Heart right ventricle (tissue), 16 donors: ENCODE measurements around the gene TGFB1I1. TPM values are rescaled to one million over a fixed set of nuclear protein-coding genes. Genes with fewer than 3 reads are reported as not detected.

Experiments
- ATAC-seq, 8 donors: fragments of 200-7000 bp; cut with Tn5 transposase; one replicate each; pipeline ENCODE4 v1.9.1; 2020; ENCODE audit warnings: mild to moderate bottlenecking in 8 of 8, moderate library complexity in 8 of 8, moderate number of reproducible peaks in 1 of 8
- DNase-seq, 2 donors: peaks; one replicate each; pipeline ENCODE4 v3.0.0-alpha.2; 2020
- H3K27ac ChIP-seq, 10 donors: fragments of 200-600 bp; sonication (generic) in 2 of 10; one replicate each; pipeline versions ENCODE4 v1.5.0 to v1.8.0; 2020 to 2022; ENCODE audit warnings: mild to moderate bottlenecking in 3 of 10
- H3K27me3 ChIP-seq, 7 donors: fragments of 200-600 bp; one replicate each; pipeline ENCODE4 v1.8.0; 2021 to 2022; ENCODE audit warnings: mild to moderate bottlenecking in 2 of 7
- H3K36me3 ChIP-seq, 9 donors: fragments of 200-600 bp; sonication (generic) in 1 of 9; one replicate each; pipeline versions ENCODE4 v1.5.0 to v1.8.0; 2020 to 2022; ENCODE audit warnings: mild to moderate bottlenecking in 2 of 9
- H3K4me1 ChIP-seq, 9 donors: fragments of 200-600 bp; sonication (generic) in 1 of 9; one replicate each; pipeline versions ENCODE4 v1.5.0 to v1.8.0; 2020 to 2022; ENCODE audit warnings: mild to moderate bottlenecking in 4 of 9
- H3K4me3 ChIP-seq, 10 donors: fragments of 200-600 bp; sonication (generic) in 2 of 10; one replicate each; pipeline versions ENCODE4 v1.5.0 to v1.8.0; 2020 to 2022; ENCODE audit warnings: mild to moderate bottlenecking in 7 of 10, moderate library complexity in 2 of 10
- H3K9me3 ChIP-seq, 11 donors: fragments of 200-600 bp in 10 of 11; sonication (generic) in 2 of 11; one replicate each; pipeline versions ENCODE4 v1.5.0 to v1.8.0; 2013 to 2022; ENCODE audit warnings: mild to moderate bottlenecking in 2 of 11, control low read depth in 1 of 11, moderate library complexity in 1 of 11
- WGBS, 2 donors: extraction: QIAGEN DNeasy Blood & Tissue Kit; methylation state at CpG; one replicate each; pipeline ENCODE4 v1.1.7; 2013; ENCODE audit warnings: inconsistent platforms in 1 of 2; 5-methylcytosine and 5-hydroxymethylcytosine counted together
- intact Hi-C, 10 donors: fragments of 100-400 bp; cut with DNase I; formaldehyde crosslinking; loops; one replicate each; pipeline versions ENCODE4 v1.11.1 to v1.14.2; 2022
- polyA plus RNA-seq, 2 donors: library from polyadenylated mRNA; stranded (reverse); fragments of 200-250 nt; gene quantifications; one replicate each; pipeline ENCODE4 v1.2.3, GENCODE V29; 2013
- total RNA-seq, 10 donors: library from RNA; stranded (reverse); fragmentation: NEBNext Ultra II Directional in 3 of 10; extraction: Animal tissue kit (Norgen Biotek cat#: 25700) in 3 of 10; gene quantifications; one replicate each; pipeline versions ENCODE4 v1.2.1 to v1.2.4, GENCODE V29; 2021 to 2023
- TF ChIP-seq, protein P1 (sequence below), 9 donors: fragments of 200-600 bp; sonication (generic) in 2 of 9; IDR thresholded peaks; one replicate each; pipeline versions ENCODE4 v1.5.0 to v1.8.0; 2021 to 2022; ENCODE audit warnings: antibody characterized with exemption in 9 of 9, mild to moderate bottlenecking in 5 of 9, moderate library complexity in 1 of 9
- donor health status: Arrhythmogenic right ventricular cardiomyopathy.
- donor health status: ischemic (EF 13 %, LVEDD 7.1; RV severe dilation, severe dysfunction).
- donor health status: healthy with polysubstance abuse.
- donor health status: DM: no; HTN: yes; CAD: no.
- donor health status: DM: no; HTN: no; CAD: no.
- donor health status: ischemic (EF 25% LVEDD 6.9; RV normal size, moderate dysfunction).
- donor health status: ischemic (EF 25% LVEDD 5.7; RV mildly dilated, moderate dysfunction).
- donor health status: healthy.
- donor health status: DM: yes; HTN: yes; CAD: no.
- donor health status: Ischemic cardiomyopathy.
- donor health status: ischemic (EF 35%, LVEDD 5.7; RV mildly dilated, moderate dysfunction).
- donor health status: nonischemic (EF 11% LVEDD 7.7; RV severe dilation, severe dysfunction).
- donor health status: DM: yes; HTN: yes; CAD: no.
- donor health status: PGD.
- donor health status: ischemic (EF 29% LVEDD 5.4; RV normal size, mild dysfunction).
- donor health status: nonischemic (EF 23%, LVEDD 6.1; RV moderate dilation, normal function).

The TGFB1I1 gene
- total and polyA plus RNA-seq, 12 donors = 11.3 to 43.0 (median 18.1) TPM

DNA sequence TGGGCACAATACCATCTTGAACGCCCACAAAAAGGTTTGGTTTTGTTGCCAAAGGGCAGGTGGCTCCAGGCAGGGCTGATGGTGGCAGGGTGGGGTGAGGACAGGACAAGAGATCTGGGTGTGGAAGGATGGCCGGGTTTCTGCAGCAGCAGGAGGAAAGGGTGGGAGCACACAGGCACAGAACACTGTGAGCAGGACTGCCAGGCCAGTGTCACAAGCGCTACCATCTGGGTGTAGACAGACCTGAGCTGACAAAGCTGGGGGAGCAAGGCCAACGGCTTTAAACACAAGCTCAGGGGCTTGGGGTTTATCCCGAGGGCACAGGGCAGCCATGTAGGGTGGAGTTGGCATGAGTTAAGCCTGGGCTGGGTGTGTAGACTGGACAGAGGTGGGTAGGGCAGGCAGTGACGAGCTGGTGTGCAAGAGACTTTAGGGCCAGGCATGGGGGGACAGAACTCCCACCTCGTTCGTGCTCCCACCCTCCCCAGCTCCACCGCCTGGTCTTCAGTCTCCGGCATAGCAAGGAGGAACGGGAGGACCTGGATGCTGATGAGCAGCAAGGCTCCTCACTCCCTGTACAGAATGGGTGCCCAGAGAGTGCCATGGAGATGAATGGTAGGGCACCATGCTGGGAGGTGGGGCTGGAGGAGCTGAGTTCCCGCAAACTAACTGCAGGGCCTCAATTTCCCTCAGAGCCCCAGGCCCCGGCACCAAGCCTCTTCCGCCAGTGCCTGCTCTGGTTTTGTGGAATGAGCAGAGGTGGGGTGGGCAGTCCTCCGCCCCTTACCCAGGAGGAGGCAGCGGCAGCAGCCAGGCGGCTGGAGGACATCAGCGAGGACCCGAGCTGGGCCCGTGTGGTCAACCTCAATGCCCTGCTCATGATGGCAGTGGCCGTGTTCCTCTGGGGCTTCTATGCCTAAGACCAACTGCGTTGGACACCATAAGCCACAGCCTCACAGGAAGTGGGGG, 17.9 kb downstream of the TGFB1I1 start:
- TF ChIP-seq, protein P1, sequence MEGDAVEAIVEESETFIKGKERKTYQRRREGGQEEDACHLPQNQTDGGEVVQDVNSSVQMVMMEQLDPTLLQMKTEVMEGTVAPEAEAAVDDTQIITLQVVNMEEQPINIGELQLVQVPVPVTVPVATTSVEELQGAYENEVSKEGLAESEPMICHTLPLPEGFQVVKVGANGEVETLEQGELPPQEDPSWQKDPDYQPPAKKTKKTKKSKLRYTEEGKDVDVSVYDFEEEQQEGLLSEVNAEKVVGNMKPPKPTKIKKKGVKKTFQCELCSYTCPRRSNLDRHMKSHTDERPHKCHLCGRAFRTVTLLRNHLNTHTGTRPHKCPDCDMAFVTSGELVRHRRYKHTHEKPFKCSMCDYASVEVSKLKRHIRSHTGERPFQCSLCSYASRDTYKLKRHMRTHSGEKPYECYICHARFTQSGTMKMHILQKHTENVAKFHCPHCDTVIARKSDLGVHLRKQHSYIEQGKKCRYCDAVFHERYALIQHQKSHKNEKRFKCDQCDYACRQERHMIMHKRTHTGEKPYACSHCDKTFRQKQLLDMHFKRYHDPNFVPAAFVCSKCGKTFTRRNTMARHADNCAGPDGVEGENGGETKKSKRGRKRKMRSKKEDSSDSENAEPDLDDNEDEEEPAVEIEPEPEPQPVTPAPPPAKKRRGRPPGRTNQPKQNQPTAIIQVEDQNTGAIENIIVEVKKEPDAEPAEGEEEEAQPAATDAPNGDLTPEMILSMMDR (IDR thresholded peaks at IDR 0.05) = no peak
- ATAC-seq (no peak), DNase-seq (no peak)
- H3K4me3 ChIP-seq = no peak overlapping the region
- H3K4me1 ChIP-seq = peaks cover 9 to 21% (median 19%) of the 10 kb centered on the region in 9 donors
- WGBS, 2 donors = 89 to 90% methylated on average over 22 of the region's 22 CpGs
- peaks cover 0 to 30% (median 18%) of the 10 kb centered on the region in 7 donors for H3K27me3 ChIP-seq
- H3K9me3 ChIP-seq = no peaks in the 10 kb centered on the region
- H3K36me3 ChIP-seq = peaks cover 0 to 58% (median 26%) of the 10 kb centered on the region in 9 donors
- intact Hi-C loops = loop anchor here in 2 of 10 donors (10.0 kb wide), 2 partner anchors 215 to 375 kb away; no protein-coding TSS in a partner anchor
- H3K27ac ChIP-seq = no peak overlapping the region

DNA sequence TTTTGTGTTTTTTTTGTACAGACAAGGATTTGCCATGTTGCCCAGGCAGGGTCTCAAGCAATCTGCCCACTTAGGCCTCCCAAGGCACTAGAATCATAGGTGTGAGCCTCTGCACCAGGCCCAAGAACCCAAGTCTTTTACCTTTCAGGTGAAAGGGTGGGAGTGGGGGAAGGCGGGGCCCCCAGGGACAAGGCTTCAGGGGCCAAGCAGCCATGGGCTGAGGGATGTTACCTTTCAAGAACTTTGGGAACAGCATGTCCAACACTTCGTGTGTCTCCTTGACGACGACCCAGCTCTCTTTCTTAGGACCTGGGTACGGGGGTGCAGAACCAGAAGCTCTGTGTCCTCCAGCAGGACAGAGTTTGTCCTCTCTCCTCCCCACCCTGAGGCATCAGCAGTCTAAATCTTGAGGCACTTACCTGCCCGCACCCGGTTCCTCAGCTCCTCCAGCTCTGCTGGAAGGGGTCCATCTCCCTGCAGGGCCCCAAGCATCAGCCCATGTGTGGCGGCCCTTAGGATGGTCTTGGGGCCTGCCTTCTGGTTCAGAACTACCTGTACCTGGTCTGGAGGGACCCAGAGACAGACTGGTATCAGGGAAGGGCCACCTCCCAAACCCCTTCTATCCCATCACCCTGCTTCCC, 19.9 kb downstream of the TGFB1I1 start:
- Histone ChIP-seq H3K4me3 (no peak overlapping the region), H3K27me3 (peaks cover 0 to 18% (median 10%) of the 10 kb centered on the region in 7 donors), H3K4me1 (peaks cover 9 to 21% (median 19%) of the 10 kb centered on the region in 9 donors), H3K36me3 (peaks cover 0 to 78% (median 43%) of the 10 kb centered on the region in 9 donors), H3K27ac (no peak overlapping the region), H3K9me3 (no peaks in the 10 kb centered on the region)
- DNase-seq = no peak
- TF ChIP-seq, protein P1 (IDR thresholded peaks at IDR 0.05) = no peak
- WGBS, 2 donors = 94 to 95% methylated on average over 8 of the region's 8 CpGs
- ATAC-seq = no peak
- intact Hi-C loops = loop anchor here in 1 of 10 donors (10.0 kb wide), 1 partner anchor 373 kb away; no protein-coding TSS in a partner anchor

DNA sequence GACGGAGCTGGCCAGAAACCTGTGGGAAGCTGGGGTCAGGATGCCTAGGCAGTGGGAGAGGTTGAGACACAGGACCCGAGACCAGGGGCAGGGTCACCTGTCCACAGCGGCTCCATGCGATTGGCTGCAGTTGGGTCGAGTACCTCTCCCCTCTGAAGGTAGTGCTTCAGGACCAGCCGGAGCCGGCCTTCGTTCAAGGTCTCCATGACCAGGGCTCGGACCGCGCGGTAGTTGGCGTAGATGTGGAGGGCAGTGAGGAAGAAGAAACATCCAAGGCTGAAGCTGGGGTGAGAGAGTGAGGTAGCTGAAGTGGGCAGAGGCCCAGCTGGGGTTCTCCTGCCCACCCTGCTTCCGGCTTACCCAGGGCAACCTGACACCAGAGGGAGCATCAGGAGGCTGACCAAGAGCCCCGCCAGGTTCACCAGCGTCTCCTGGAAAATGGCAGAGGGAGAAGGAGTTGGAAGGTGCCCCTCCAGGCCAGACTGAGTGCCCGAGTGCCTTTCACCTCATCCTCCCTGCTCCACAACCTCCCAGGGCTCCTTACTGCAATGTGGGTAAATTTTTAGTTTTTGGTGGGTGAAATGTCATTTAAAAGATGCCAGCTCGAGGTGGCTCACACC, 21.7 kb downstream of the TGFB1I1 start:
- TF ChIP-seq, protein P1 (IDR thresholded peaks at IDR 0.05) = no peak
- 95 to 97% methylated on average over 18 of the region's 18 CpGs for WGBS, 2 donors
- DNase-seq = no peak
- no peak for ATAC-seq
- Histone ChIP-seq H3K27ac (no peak overlapping the region), H3K36me3 (peaks cover 0 to 95% (median 61%) of the 10 kb centered on the region in 9 donors), H3K4me1 (peaks cover under 1 to 4% (median 2%) of the 10 kb centered on the region in 9 donors), H3K27me3 (peaks cover 0 to 3% (median 0%) of the 10 kb centered on the region in 7 donors), H3K9me3 (no peaks in the 10 kb centered on the region), H3K4me3 (no peak overlapping the region)
- intact Hi-C loops = loop anchor here in 1 of 10 donors (10.0 kb wide), 1 partner anchor 371 kb away; no protein-coding TSS in a partner anchor

DNA sequence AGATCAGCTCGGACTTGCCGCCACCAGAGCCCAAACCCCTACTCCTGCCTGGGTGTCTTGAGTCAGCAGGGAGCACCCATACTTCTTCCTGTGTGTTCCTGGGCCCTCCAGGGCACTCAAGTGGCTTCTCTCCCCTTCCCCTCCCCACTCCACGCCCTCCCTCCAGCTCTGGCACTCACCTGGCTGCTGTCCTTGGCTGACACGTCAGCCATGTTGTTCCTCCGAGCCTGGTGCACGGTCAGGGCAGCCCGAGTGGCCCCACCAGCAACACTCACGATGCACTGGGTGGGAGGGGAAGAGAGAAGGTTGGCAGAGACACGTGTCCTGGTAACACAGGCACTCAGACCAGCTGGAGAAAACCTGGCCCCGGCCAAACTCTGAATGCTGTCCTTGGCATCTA, 24.7 kb downstream of the TGFB1I1 start:
- intact Hi-C loops = loop anchor here in 1 of 10 donors (10.0 kb wide), 1 partner anchor 368 kb away; no protein-coding TSS in a partner anchor
- ATAC-seq (no peak), DNase-seq (no peak)
- no peak overlapping the region for H3K4me3 ChIP-seq
- no peaks in the 10 kb centered on the region for H3K4me1 ChIP-seq
- TF ChIP-seq, protein P1 (IDR thresholded peaks at IDR 0.05) = no peak
- H3K27ac ChIP-seq = no peak overlapping the region
- peaks cover 0 to 91% (median 71%) of the 10 kb centered on the region in 9 donors for H3K36me3 ChIP-seq
- no peaks in the 10 kb centered on the region for H3K27me3 ChIP-seq
- 65 to 84% methylated on average over 10 of the region's 10 CpGs for WGBS, 2 donors
- no peaks in the 10 kb centered on the region for H3K9me3 ChIP-seq
